Kidney (tissue), 14 donors: Measurements from ENCODE around the gene GFM1. TPM values are rescaled to one million over a fixed set of nuclear protein-coding genes. Genes with fewer than 3 reads are reported as not detected.

Experiments
- DNase-seq, 5 donors: peaks; one replicate each; pipeline ENCODE4 v3.0.0-alpha.2; 2013 to 2020
- FAIRE-seq: peaks from 2 replicates; lab custom pipeline; 2012; peaks lifted over from hg19 to GRCh38; lab: Jason Lieb, UNC
- H3K27ac ChIP-seq, 2 donors: one replicate each; pipeline ENCODE4 v1.7.0; 2013; ENCODE audit warnings: low read depth in 2 of 2, low read length in 2 of 2, inconsistent platforms in 1 of 2
- H3K27me3 ChIP-seq: one replicate; pipeline ENCODE4 v1.7.1; 2013; ENCODE audit warnings: low read length, inconsistent platforms; ENCODE audit not compliant: control insufficient read depth, insufficient read depth
- H3K36me3 ChIP-seq, 3 donors: one replicate each; pipeline versions ENCODE4 v1.7.0 to v1.7.1; 2013; ENCODE audit warnings: low read length in 3 of 3, control low read depth in 1 of 3, inconsistent platforms in 1 of 3; ENCODE audit not compliant: insufficient read depth in 3 of 3, control insufficient read depth in 2 of 3
- H3K4me1 ChIP-seq, 3 donors: one replicate each; pipeline versions ENCODE4 v1.7.0 to v1.7.1; 2013; ENCODE audit warnings: low read length in 3 of 3, inconsistent platforms in 1 of 3, low read depth in 1 of 3; ENCODE audit not compliant: control insufficient read depth in 2 of 3, insufficient read depth in 2 of 3
- H3K4me3 ChIP-seq, 3 donors: one replicate each; pipeline versions ENCODE4 v1.7.0 to v1.8.1; 2013; ENCODE audit warnings: low read length in 3 of 3, control low read depth in 1 of 3, inconsistent platforms in 1 of 3
- H3K9ac ChIP-seq, 3 donors: one replicate each; pipeline versions ENCODE4 v1.7.0 to v1.7.1; 2013; ENCODE audit warnings: low read length in 3 of 3, control low read depth in 1 of 3, inconsistent platforms in 1 of 3
- H3K9me3 ChIP-seq, 3 donors: one replicate each; pipeline versions ENCODE4 v1.7.0 to v1.7.1; 2013; ENCODE audit warnings: low read length in 3 of 3, control low read depth in 1 of 3, inconsistent platforms in 1 of 3; ENCODE audit not compliant: control insufficient read depth in 2 of 3, insufficient read depth in 1 of 3
- CTCF ChIP-seq: IDR thresholded peaks from 3 replicates; pipeline ENCODE4 v1.5.1; 2012; ENCODE audit warnings: mild to moderate bottlenecking, moderate library complexity, borderline replicate concordance; ENCODE audit not compliant: insufficient read depth; ENCODE audit errors: extremely low read depth
- intact Hi-C: fragments of 100-400 bp; cut with DNase I; formaldehyde crosslinking; loops from one replicate; pipeline ENCODE4 v1.11.1; 2022
- polyA plus RNA-seq: library from polyadenylated mRNA; stranded (reverse); fragments of 350-450 nt; fragmentation: Illumina TruSeq; extraction: RNeasy Lipid Tissue Mini Kit (QIAGEN cat#74804); gene quantifications from one replicate; pipeline ENCODE4 v1.2.3, GENCODE V29; 2014; ENCODE audit warnings: low read depth, low replicate concordance; ENCODE audit not compliant: insufficient read depth
- total RNA-seq: library from RNA; stranded (reverse); fragmentation: NEBNext Ultra II Directional; extraction: Animal tissue kit (Norgen Biotek cat#: 25700); gene quantifications from one replicate; pipeline ENCODE4 v1.2.1, GENCODE V29; 2021
- donor health status: control.
- donor health status: control.
- donor health status: control.
- donor health status: control.
- donor health status: control.
- donor health status: DM: yes; HTN: yes; CAD: no.
- donor health status: Normal renal cell carcinoma (clear cell type).

Gene GFM1
- total and polyA plus RNA-seq, 2 donors from 2014 or later = 21.9 to 49.3 TPM

- peak; percentile 79 for TF ChIP-seq CTCF
- FAIRE-seq (peak; percentile 11), DNase-seq (peak in 3 of 5 donors; percentile 63 to 88 (median 75))
- Histone ChIP-seq H3K4me1 (peaks cover 0 to 17% (median 12%) of the 10 kb centered on the region in 3 donors), H3K36me3 (no peaks in the 10 kb centered on the region), H3K9ac (no peak overlapping the region), H3K27me3 (no peaks in the 10 kb centered on the region), H3K27ac (no peak overlapping the region), H3K4me3 (no peak overlapping the region), H3K9me3 (no peaks in the 10 kb centered on the region)
- intact Hi-C loops = no loop called here
These were observed 83.1 kb downstream of the GFM1 start for GRCh38 chr3:158727206-158728060.

- peaks cover 0 to 17% (median 12%) of the 10 kb centered on the region in 3 donors for H3K4me1 ChIP-seq
- intact Hi-C loops = no loop called here
- H3K36me3 ChIP-seq = no peaks in the 10 kb centered on the region
- DNase-seq (no peak), FAIRE-seq (no peak)
- H3K4me3 ChIP-seq = no peak overlapping the region
- H3K27ac ChIP-seq = no peak overlapping the region
- H3K27me3 ChIP-seq = no peaks in the 10 kb centered on the region
- no peak for TF ChIP-seq CTCF
- H3K9me3 ChIP-seq = no peaks in the 10 kb centered on the region
- no peak overlapping the region for H3K9ac ChIP-seq
These were observed 83.7 kb downstream of the GFM1 start for GRCh38 chr3:158728061-158728377.

GRCh38 chr3:158728851-158729250 is 84.5 kb downstream of the GFM1 start:
- Histone ChIP-seq H3K27me3 (no peaks in the 10 kb centered on the region), H3K4me3 (no peak overlapping the region), H3K9ac (no peak overlapping the region), H3K36me3 (no peaks in the 10 kb centered on the region), H3K9me3 (no peaks in the 10 kb centered on the region), H3K4me1 (peaks cover 0 to 17% (median 12%) of the 10 kb centered on the region in 3 donors), H3K27ac (no peak overlapping the region)
- TF ChIP-seq CTCF = no peak
- FAIRE-seq (no peak), DNase-seq (no peak)
- intact Hi-C loops = no loop called here
